Adrenal gland (tissue), 12 donors: Measurements from ENCODE around the gene CD46. TPM values are rescaled to one million over a fixed set of nuclear protein-coding genes. Genes with fewer than 3 reads are reported as not detected.
A peak's percentile ranks its signal among the peaks of the same experiment; 100 is the strongest.

Source experiments
- DNase-seq, 7 donors: peaks; one replicate each; pipeline ENCODE4 v3.0.0-alpha.2; 2019 to 2020
- H3K27ac ChIP-seq, 5 donors: fragments of 200-600 bp; sonication (generic) in 4 of 5; 1 replicate in 3 of 5; 2 replicates in 2 of 5; pipeline versions ENCODE4 v1.5.1 to v1.8.0; 2016 to 2020; ENCODE audit warnings: mild to moderate bottlenecking in 1 of 5
- H3K27me3 ChIP-seq: fragments of 200-600 bp; 2 replicates; pipeline ENCODE4 v1.8.0; 2021
- H3K36me3 ChIP-seq, 2 donors: fragments of 200-600 bp; replicated peaks in 1 of 2; 1 replicate in 1 of 2; 2 replicates in 1 of 2; pipeline versions ENCODE4 v1.5.1 to v1.8.0; 2018 to 2022
- H3K4me1 ChIP-seq, 2 donors: fragments of 200-600 bp; replicated peaks in 1 of 2; 1 replicate in 1 of 2; 2 replicates in 1 of 2; pipeline versions ENCODE4 v1.5.1 to v1.8.0; 2018 to 2021
- H3K4me3 ChIP-seq, 4 donors: fragments of 200-600 bp; sonication (generic) in 3 of 4; one replicate each; pipeline ENCODE4 v1.5.1; 2016 to 2018
- H3K9me3 ChIP-seq, 3 donors: fragments of 200-600 bp; sonication (generic) in 1 of 3; replicated peaks in 1 of 3; 1 replicate in 2 of 3; 2 replicates in 1 of 3; pipeline versions ENCODE4 v1.5.1 to v1.8.0; 2016 to 2021
- CTCF ChIP-seq, 6 experiments: fragments of 450-650 bp in 4 of 6; fragments of 200-600 bp in 2 of 6; sonication (generic) in 1 of 6; IDR thresholded peaks; 1 replicate in 5 of 6; 2 replicates in 1 of 6; pipeline versions ENCODE4 v1.5.1 to v1.8.0; 2016 to 2021; ENCODE audit warnings: antibody characterized with exemption in 6 of 6, mild to moderate bottlenecking in 2 of 6, moderate library complexity in 1 of 6
- POLR2A ChIP-seq, 2 donors: fragments of 450-650 bp; IDR thresholded peaks; one replicate each; pipeline ENCODE4 v1.6.1; 2017; ENCODE audit warnings: antibody characterized with exemption in 2 of 2, mild to moderate bottlenecking in 2 of 2, moderate library complexity in 1 of 2
- WGBS, 4 donors: extraction: QIAGEN DNeasy Blood & Tissue Kit in 2 of 4; methylation state at CpG; one replicate each; pipeline versions ENCODE4 v1.1.5 to v1.1.7; 2013 to 2017; 5-methylcytosine and 5-hydroxymethylcytosine counted together
- intact Hi-C, 2 donors: fragments of 100-400 bp; cut with DNase I; formaldehyde crosslinking; loops; one replicate each; pipeline versions ENCODE4 v1.14.1 to v1.15.0; 2022 to 2023
- polyA plus RNA-seq, 3 donors: library from polyadenylated mRNA; stranded (reverse); fragments of 200-250 nt in 2 of 3; fragments of 350-450 nt in 1 of 3; fragmentation: Illumina TruSeq in 1 of 3; extraction: RNeasy Lipid Tissue Mini Kit (QIAGEN cat#74804) in 1 of 3; gene quantifications; one replicate each; pipeline ENCODE4 v1.2.3, GENCODE V29; 2013 to 2014
- total RNA-seq, 9 donors: library from RNA; depleted of rRNA in 4 of 9; stranded (reverse); fragments of >200 nt in 4 of 9; fragments of 120-200 nt in 1 of 9; fragmentation: NEBNext Ultra II Directional in 1 of 9; extraction: Animal tissue kit (Norgen Biotek cat#: 25700) in 1 of 9; gene quantifications; one replicate each; pipeline versions ENCODE4 v1.1.0 to v1.2.4, GENCODE V29; 2013 to 2023
- donor health status: healthy with polysubstance abuse.
- donor health status: Bipolar disorder and iron deficiency.
- donor health status: DM: yes; HTN: yes; CAD: no.
- donor health status: DM: no; HTN: no; CAD: no.
- donor health status: DM: no; HTN: no; CAD: no.
- donor health status: DM: yes; HTN: yes; CAD: no.

The CD46 gene
- total and polyA plus RNA-seq, 12 donors: 94.9 to 618 (median 386) TPM

- Histone ChIP-seq H3K36me3 (peaks cover 0 to 4% of the 10 kb centered on the region in 2 donors), H3K27ac (peak overlapping the region; percentile 89 to 99 (median 98)), H3K9me3 (no peaks in the 10 kb centered on the region), H3K4me1 (peaks cover 67 to 76% of the 10 kb centered on the region in 2 donors), H3K4me3 (peak overlapping the region in 2 of 4 donors; percentile 49 to 81), H3K27me3 (no peaks in the 10 kb centered on the region)
- intact Hi-C loops: no loop called here
- 0 to 7% (median 1%) methylated on average over 9 of the region's 9 CpGs for WGBS, 4 donors
- DNase-seq: peak; percentile 85 to 97 (median 92)
- TF ChIP-seq CTCF (IDR thresholded peaks at IDR 0.05) (peak; percentile 46 to 98 (median 90)), POLR2A (IDR thresholded peaks at IDR 0.05) (peak; percentile 97 to 98)
Measured at GRCh38 chr1:207823880-207824566, 72.2 kb downstream of the CD46 start.

DNA sequence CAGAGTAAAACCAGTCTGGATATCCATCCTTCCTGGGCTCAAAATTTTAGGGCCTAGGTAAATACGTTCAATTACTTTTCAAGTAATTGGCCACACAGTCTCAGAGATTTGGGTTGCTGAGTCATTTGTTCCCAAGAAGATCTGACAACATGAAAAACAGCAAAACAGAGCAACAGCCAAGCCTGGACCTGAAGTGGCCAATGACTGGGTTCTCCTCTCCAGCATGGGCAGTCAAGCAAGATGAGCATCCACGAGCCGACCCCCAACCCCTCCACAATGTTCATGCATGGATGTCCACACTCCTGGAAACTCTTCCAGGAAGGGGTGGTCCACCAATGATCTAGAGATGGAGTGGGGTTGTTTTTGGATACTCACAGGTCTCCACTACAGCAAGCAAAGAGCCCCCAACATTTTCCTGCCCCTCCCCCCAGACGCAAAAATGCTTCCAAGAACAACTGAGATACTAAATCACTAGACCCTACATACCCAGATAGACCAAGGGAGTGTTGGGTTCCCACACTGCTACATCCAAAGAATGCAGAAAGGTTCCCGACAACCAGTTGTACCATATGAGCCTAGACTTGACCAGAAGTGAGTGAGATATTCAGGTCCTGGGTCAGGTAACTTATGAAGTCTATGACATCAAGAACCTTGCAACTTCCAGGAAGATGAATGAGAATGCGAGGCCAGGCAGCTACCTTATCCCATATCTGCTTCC is 73.0 kb downstream of the CD46 start:
- Histone ChIP-seq H3K27ac (peak overlapping the region; percentile 89 to 99 (median 98)), H3K27me3 (no peaks in the 10 kb centered on the region), H3K4me3 (peak overlapping the region in 1 of 4 donors; percentile 81), H3K4me1 (peaks cover 59 to 74% of the 10 kb centered on the region in 2 donors), H3K9me3 (no peaks in the 10 kb centered on the region), H3K36me3 (no peaks in the 10 kb centered on the region)
- peak in 4 of 7 donors; percentile 54 to 78 (median 64) for DNase-seq
- 76 to 86% (median 81%) methylated on average over 6 of the region's 6 CpGs for WGBS, 4 donors
- TF ChIP-seq CTCF (IDR thresholded peaks at IDR 0.05) (no peak), POLR2A (IDR thresholded peaks at IDR 0.05) (no peak)
- intact Hi-C loops: no loop called here

DNA sequence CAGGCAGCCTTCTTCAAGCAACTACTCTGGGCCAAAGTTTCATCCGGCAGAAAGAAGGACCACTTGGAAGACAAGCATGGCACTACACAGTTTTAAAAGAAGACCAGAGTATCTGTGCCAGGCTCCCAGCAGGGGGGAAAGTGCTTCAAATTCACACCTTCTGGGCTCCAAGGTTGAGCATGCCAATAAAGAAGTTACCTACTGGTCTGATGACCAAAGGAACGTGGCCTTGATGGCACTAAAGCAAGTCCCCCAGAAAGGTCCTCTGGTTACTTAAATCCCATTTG is 73.5 kb downstream of the CD46 start:
- peak in 3 of 7 donors; percentile 6 to 51 (median 29) for DNase-seq
- H3K27me3 ChIP-seq: no peaks in the 10 kb centered on the region
- 74 to 91% (median 88%) methylated on average over 2 of the region's 2 CpGs for WGBS, 4 donors
- peak overlapping the region; percentile 89 to 99 (median 98) for H3K27ac ChIP-seq
- no peak for TF ChIP-seq POLR2A (IDR thresholded peaks at IDR 0.05)
- TF ChIP-seq CTCF (IDR thresholded peaks at IDR 0.05): no peak
- no peaks in the 10 kb centered on the region for H3K36me3 ChIP-seq
- H3K9me3 ChIP-seq: no peaks in the 10 kb centered on the region
- intact Hi-C loops: no loop called here
- peaks cover 56 to 71% of the 10 kb centered on the region in 2 donors for H3K4me1 ChIP-seq
- peak overlapping the region in 1 of 4 donors; percentile 21 for H3K4me3 ChIP-seq

DNA sequence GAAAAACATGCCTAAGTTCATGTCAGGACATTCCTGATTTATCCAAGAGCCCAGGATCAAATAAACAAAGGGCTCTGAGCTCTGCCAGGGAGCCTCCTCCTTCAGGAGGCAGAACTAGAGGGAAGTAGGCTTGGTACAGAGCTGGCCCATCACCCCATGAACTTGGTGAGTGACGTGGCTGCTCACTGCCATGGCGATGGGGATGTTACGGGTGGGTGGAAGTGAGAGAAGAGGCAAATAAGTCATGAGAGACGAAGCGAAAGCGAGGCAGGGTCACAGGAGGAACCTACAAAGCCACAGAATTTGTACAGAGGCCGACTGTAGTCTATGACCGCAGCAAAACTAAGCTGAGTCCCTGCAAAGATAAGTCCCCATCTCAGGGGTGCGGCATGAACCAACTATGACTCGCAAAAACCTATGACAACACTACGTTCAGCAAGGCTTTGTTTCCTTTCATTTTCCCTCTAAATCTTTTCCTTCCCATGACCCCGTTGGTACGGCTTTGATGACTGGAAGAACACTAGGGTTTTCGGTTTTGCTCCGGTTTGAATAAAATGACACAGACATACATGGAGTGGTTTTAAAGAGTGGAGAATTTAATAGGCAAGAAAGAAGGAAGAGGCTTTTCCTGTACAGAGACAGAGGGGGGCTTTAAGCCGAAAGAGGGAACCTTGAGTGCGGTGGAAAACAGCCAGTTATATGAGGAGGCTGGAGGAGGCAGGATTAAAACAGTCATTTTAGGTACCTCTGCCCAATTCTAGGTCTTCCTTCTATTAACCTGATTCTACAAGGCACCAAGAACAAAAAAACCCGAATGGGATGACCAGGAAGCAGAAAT is 74.1 kb downstream of the CD46 start:
- peak overlapping the region; percentile 89 to 99 (median 98) for H3K27ac ChIP-seq
- peaks cover 58 to 74% of the 10 kb centered on the region in 2 donors for H3K4me1 ChIP-seq
- peak overlapping the region in 1 of 4 donors; percentile 21 for H3K4me3 ChIP-seq
- H3K36me3 ChIP-seq: no peaks in the 10 kb centered on the region
- WGBS, 4 donors: 52 to 66% (median 58%) methylated on average over 18 of the region's 18 CpGs
- intact Hi-C loops: loop anchor here in 1 of 2 donors (2.0 kb wide), 1 partner anchor 39 kb away; no protein-coding TSS in a partner anchor
- no peaks in the 10 kb centered on the region for H3K9me3 ChIP-seq
- peak in 5 of 7 donors; percentile 72 to 89 (median 79) for DNase-seq
- H3K27me3 ChIP-seq: no peaks in the 10 kb centered on the region
- TF ChIP-seq POLR2A (IDR thresholded peaks at IDR 0.05) (no peak), CTCF (IDR thresholded peaks at IDR 0.05) (no peak)
